IMR-90 (cell line): Measurements from ENCODE around the gene CATSPER3. TPM values are rescaled to one million over a fixed set of nuclear protein-coding genes. Genes with fewer than 3 reads are reported as not detected.

ENCODE experiments used
- ATAC-seq: fragments of 200-7000 bp; cut with Tn5 transposase; 2 replicates; pipeline ENCODE4 v1.9.1; 2020; ENCODE audit warnings: low read depth, mild to moderate bottlenecking, moderate library complexity
- BruUV-seq: library from RNA; stranded (reverse); fragments of 400-500 nt; replicated peaks from 2 replicates; lab custom pipeline; 2021; lab: Mats Ljungman, UMichigan
- CTCF ChIA-PET: fragments of 300-600 bp; formaldehyde crosslinking; extraction: SDS; loops from one replicate; lab custom pipeline; 2021; ENCODE audit warnings: antibody characterized with exemption; lab: Yijun Ruan, JAX
- POLR2A ChIA-PET: fragments of 300-600 bp; sonication (Branson Sonifier 250); formaldehyde crosslinking; loops from one replicate; lab custom pipeline; 2022; ENCODE audit warnings: antibody characterized with exemption; ENCODE audit not compliant: unreplicated experiment; lab: Charles Lee
- DNase-seq: peaks from one replicate; pipeline ENCODE4 v3.0.0; 2013
- H2AFZ ChIP-seq: replicated peaks from 2 replicates; pipeline ENCODE3; 2013; ENCODE audit warnings: low read length, mild to moderate bottlenecking; ENCODE audit not compliant: poor library complexity
- H2AK5ac ChIP-seq: 2 replicates; pipeline ENCODE4 v1.6.1; 2013; ENCODE audit warnings: low read depth, low read length, inconsistent platforms
- H2AK9ac ChIP-seq: replicated peaks from 2 replicates; pipeline ENCODE3; 2013; ENCODE audit warnings: mild to moderate bottlenecking, low read depth, low read length, moderate library complexity; ENCODE audit not compliant: poor library complexity
- H2BK120ac ChIP-seq: 2 replicates; pipeline ENCODE4 v1.6.1; 2013; ENCODE audit warnings: low read depth, low read length, inconsistent platforms
- H2BK15ac ChIP-seq: 3 replicates; pipeline ENCODE4 v1.6.1; 2013; ENCODE audit warnings: low read depth, low read length, inconsistent platforms
- H2BK20ac ChIP-seq: 2 replicates; pipeline ENCODE4 v1.6.1; 2013; ENCODE audit warnings: low read depth, mild to moderate bottlenecking, inconsistent platforms, low read length, moderate library complexity
- H2BK5ac ChIP-seq: 2 replicates; pipeline ENCODE4 v1.6.1; 2013; ENCODE audit warnings: mild to moderate bottlenecking, low read depth, low read length, inconsistent platforms; ENCODE audit not compliant: poor library complexity, severe bottlenecking
- H3K14ac ChIP-seq: replicated peaks from 2 replicates; pipeline ENCODE4 v1.6.1; 2013; ENCODE audit warnings: low read depth, low read length, inconsistent platforms
- H3K18ac ChIP-seq: 2 replicates; pipeline ENCODE4 v1.6.1; 2013; ENCODE audit warnings: low read depth, low read length, control low read depth
- H3K23ac ChIP-seq: 2 replicates; pipeline ENCODE4 v1.6.1; 2013; ENCODE audit warnings: low read depth, low read length, inconsistent platforms
- H3K27ac ChIP-seq: 2 replicates; pipeline ENCODE4 v1.5.1; 2013; ENCODE audit warnings: mild to moderate bottlenecking, control low read depth, low read length; ENCODE audit not compliant: insufficient read depth
- H3K27me3 ChIP-seq: 2 replicates; pipeline ENCODE4 v1.6.1; 2013; ENCODE audit warnings: low read length; ENCODE audit not compliant: control insufficient read depth, insufficient read depth
- H3K36me3 ChIP-seq: 2 replicates; pipeline ENCODE4 v1.6.1; 2013; ENCODE audit warnings: low read length, mixed read lengths; ENCODE audit not compliant: control insufficient read depth, insufficient read depth
- H3K4ac ChIP-seq: 2 replicates; pipeline ENCODE4 v1.6.1; 2013; ENCODE audit warnings: low read depth, low read length, inconsistent platforms
- H3K4me1 ChIP-seq: 2 replicates; pipeline ENCODE4 v1.6.1; 2013; ENCODE audit warnings: low read length, mixed read lengths; ENCODE audit not compliant: control insufficient read depth, insufficient read depth
- H3K4me2 ChIP-seq: 2 replicates; pipeline ENCODE4 v1.6.1; 2013; ENCODE audit warnings: low read depth, mild to moderate bottlenecking, control low read depth, low read length, moderate library complexity
- H3K4me3 ChIP-seq: 2 replicates; pipeline ENCODE4 v1.5.1; 2013; ENCODE audit warnings: low read depth, mild to moderate bottlenecking, control low read depth, low read length, moderate library complexity; ENCODE audit not compliant: insufficient read depth
- H3K56ac ChIP-seq: 2 replicates; pipeline ENCODE4 v1.6.1; 2013; ENCODE audit warnings: low read length, inconsistent platforms; ENCODE audit not compliant: insufficient read depth; ENCODE audit errors: extremely low read depth
- H3K79me1 ChIP-seq, 2 experiments: 2 replicates each; pipeline ENCODE4 v1.6.1; 2013; ENCODE audit warnings: low read length in 2 of 2, inconsistent platforms in 1 of 2, low read depth in 1 of 2
- H3K9ac ChIP-seq: 2 replicates; pipeline ENCODE4 v1.6.1; 2013; ENCODE audit warnings: low read depth, low read length, control low read depth
- H3K9me1 ChIP-seq: 2 replicates; pipeline ENCODE4 v1.6.1; 2013; ENCODE audit warnings: low read length, inconsistent platforms; ENCODE audit not compliant: insufficient read depth
- H3K9me3 ChIP-seq: 2 replicates; pipeline ENCODE4 v1.6.1; 2013; ENCODE audit warnings: low read length; ENCODE audit not compliant: control insufficient read depth, insufficient read depth
- H4K20me1 ChIP-seq: 2 replicates; pipeline ENCODE4 v1.6.1; 2013; ENCODE audit warnings: low read length, inconsistent platforms; ENCODE audit not compliant: insufficient read depth
- H4K5ac ChIP-seq: 2 replicates; pipeline ENCODE4 v1.6.1; 2013; ENCODE audit warnings: mild to moderate bottlenecking, low read depth, low read length, control low read depth
- H4K8ac ChIP-seq, 2 experiments: 2 replicates each; pipeline ENCODE4 v1.6.1; 2013; ENCODE audit warnings: low read depth in 2 of 2, low read length in 2 of 2, control low read depth in 1 of 2, inconsistent platforms in 1 of 2
- H4K91ac ChIP-seq: 2 replicates; pipeline ENCODE4 v1.6.1; 2013; ENCODE audit warnings: low read depth, low read length, inconsistent platforms; ENCODE audit not compliant: insufficient read depth
- BHLHE40 ChIP-seq: fragments of 150-350 bp; IDR thresholded peaks from 2 replicates; pipeline ENCODE4 v1.6.1; 2016; ENCODE audit warnings: mild to moderate bottlenecking, low read depth, low read length
- CEBPB ChIP-seq: IDR thresholded peaks from 2 replicates; pipeline ENCODE4 v1.6.1; 2012; ENCODE audit warnings: low read depth, low read length, improper control_type of control experiment
- CHD1 ChIP-seq: IDR thresholded peaks from 2 replicates; pipeline ENCODE4 v1.6.1; 2012; ENCODE audit warnings: low read depth, low read length, improper control_type of control experiment
- ELK1 ChIP-seq: fragments of 150-350 bp; IDR thresholded peaks from 2 replicates; pipeline ENCODE4 v1.6.1; 2016; ENCODE audit warnings: low read depth, mild to moderate bottlenecking, low read length, moderate library complexity, borderline replicate concordance
- FOS ChIP-seq: fragments of 150-350 bp; IDR thresholded peaks from 2 replicates; pipeline ENCODE4 v1.6.1; 2016; ENCODE audit warnings: low read depth, low read length
- MAFK ChIP-seq: IDR thresholded peaks from 2 replicates; pipeline ENCODE4 v1.6.1; 2012; ENCODE audit warnings: low read depth, low read length, improper control_type of control experiment
- NFE2L2 ChIP-seq: fragments of 150-350 bp; IDR thresholded peaks from 2 replicates; pipeline ENCODE4 v1.6.1; 2016; ENCODE audit warnings: low read depth, mild to moderate bottlenecking, low read length
- POLR2A ChIP-seq: IDR thresholded peaks from 2 replicates; pipeline ENCODE4 v1.6.1; 2012; ENCODE audit warnings: mild to moderate bottlenecking, low read depth, low read length
- RAD21 ChIP-seq: IDR thresholded peaks from 2 replicates; pipeline ENCODE4 v1.6.1; 2012; ENCODE audit warnings: low read length, improper control_type of control experiment
- RCOR1 ChIP-seq: IDR thresholded peaks from 2 replicates; pipeline ENCODE4 v1.6.1; 2012; ENCODE audit warnings: mild to moderate bottlenecking, low read length, improper control_type of control experiment; ENCODE audit not compliant: insufficient replicate concordance
- RFX5 ChIP-seq: IDR thresholded peaks from 2 replicates; pipeline ENCODE4 v1.8.0; 2012; ENCODE audit warnings: low read depth, mild to moderate bottlenecking, low read length, moderate library complexity
- USF2 ChIP-seq: fragments of 150-350 bp; IDR thresholded peaks from 2 replicates; pipeline ENCODE4 v1.6.1; 2017; ENCODE audit warnings: mild to moderate bottlenecking, antibody characterized with exemption, low read length, low read depth
- WGBS, 2 experiments: methylation state at CpG; one replicate each; pipeline versions ENCODE4 v1.1.5 to v1.1.7; 2013; ENCODE audit warnings: missing lambda C conversion rate in 2 of 2; ENCODE audit not compliant: insufficient read length in 1 of 2; ENCODE audit errors: extremely low coverage in 2 of 2; 5-methylcytosine and 5-hydroxymethylcytosine counted together
- dilution Hi-C: fragments of 300-500 bp; cut with HindIII; formaldehyde crosslinking; loops from one replicate; pipeline ENCODE4 v1.14.3; 2018; ENCODE audit warnings: low sequenced_read_pairs; ENCODE audit not compliant: unreplicated experiment
- in situ Hi-C: fragments of 300-500 bp; cut with MboI; formaldehyde crosslinking; loops from 3 replicates; pipeline ENCODE4 v1.14.3; 2019; ENCODE audit warnings: low sequenced_read_pairs, inconsistent platforms, mixed read lengths
- intact Hi-C: fragments of 100-400 bp; cut with micrococcal nuclease; formaldehyde crosslinking; loops from 2 replicates; pipeline ENCODE4 v1.10.0; 2022
- polyA plus RNA-seq, 3 experiments: library from polyadenylated mRNA; depleted of rRNA; stranded (reverse); fragments of >200 nt; gene quantifications; 2 replicates each; pipeline ENCODE4 v1.2.3, GENCODE V29; 2012; ENCODE audit warnings: low replicate concordance in 1 of 3
- total RNA-seq: library from RNA; depleted of rRNA; stranded (reverse); fragments of >200 nt; gene quantifications from 2 replicates; pipeline ENCODE4 v1.2.3, GENCODE V29; 2012

CATSPER3 gene
- total and polyA plus RNA-seq, 2 of the 4 experiments (the other 2 are of a cell fraction), result under 0.01 to 0.12 TPM

GRCh38 chr5:135024956-135025729 is 57.4 kb downstream of the CATSPER3 start (continued):
- TF ChIP-seq POLR2A, result no peak

GRCh38 chr5:135025730-135026644 is 58.3 kb downstream of the CATSPER3 start:
- no TSS peak for BruUV-seq
- peaks cover 7% of the 10 kb centered on the region for H3K9me3 ChIP-seq
- 0 out of 2 replicates have a peak, but pooled peaks have one; percentile 9 for ATAC-seq
- H3K79me1 ChIP-seq, result peaks cover 4 to 59% of the 10 kb centered on the region in 2 experiments
- H3K27me3 ChIP-seq, result no peaks in the 10 kb centered on the region
- H4K8ac ChIP-seq, result no peak overlapping the region
- no peak overlapping the region for H2BK15ac ChIP-seq
- H3K4me1 ChIP-seq, result peaks cover 14% of the 10 kb centered on the region; the same call in 1 of the 2 replicates
- CTCF ChIA-PET, result no interaction called here
- in situ Hi-C loops, result no loop called here
- 90% methylated on average over 6 of the region's 15 CpGs; no CpG with 5 or more reads in 1 of the 2 experiments for WGBS, 2 experiments
- no peak overlapping the region for H2AK5ac ChIP-seq
- H2AK9ac ChIP-seq, result no peak overlapping the region
- no peak overlapping the region for H3K27ac ChIP-seq
- no peak overlapping the region for H2BK120ac ChIP-seq
- H2AFZ ChIP-seq, result no peak overlapping the region
- H3K4ac ChIP-seq, result no peak overlapping the region
- H3K9me1 ChIP-seq, result peaks cover 8% of the 10 kb centered on the region
- H2BK5ac ChIP-seq, result no peak overlapping the region
- intact Hi-C loops, result no loop called here
- H3K56ac ChIP-seq, result no peak overlapping the region
- no peak overlapping the region for H3K4me2 ChIP-seq
- H4K20me1 ChIP-seq, result peaks cover 38% of the 10 kb centered on the region
- H4K5ac ChIP-seq, result no peak overlapping the region
- no peak overlapping the region for H3K23ac ChIP-seq
- POLR2A ChIA-PET, result no interaction called here
- dilution Hi-C loops, result no loop called here
- H3K18ac ChIP-seq, result no peak overlapping the region; the same call in 1 of the 2 replicates
- no peak overlapping the region for H4K91ac ChIP-seq
- no peak overlapping the region for H3K9ac ChIP-seq
- no peak for DNase-seq
- H3K14ac ChIP-seq, result no peak overlapping the region
- H3K4me3 ChIP-seq, result no peak overlapping the region
- H2BK20ac ChIP-seq, result no peak overlapping the region
- peaks cover 44% of the 10 kb centered on the region for H3K36me3 ChIP-seq
- TF ChIP-seq MAFK (no peak), USF2 (no peak), CEBPB (no peak), BHLHE40 (no peak), NFE2L2 (no peak), CHD1 (no peak), RAD21 (no peak), RFX5 (no peak), FOS (no peak), ELK1 (no peak), RCOR1 (no peak)
